Measurements from ENCODE around the gene CHST5. TPM values are rescaled to one million over a fixed set of nuclear protein-coding genes. Genes with fewer than 3 reads are reported as not detected.

Gene CHST5
- total RNA-seq: 1 to 10 TPM in 1 of 2 donors, under 1 TPM in 1; 0.26 to 1.1 TPM
- polyA plus RNA-seq (2013, experiment 1 of 2): 0.78 TPM
- polyA plus RNA-seq (2013, experiment 2 of 2): 0.87 TPM
- long read RNA-seq, experiment 1: 0 reads
- long read RNA-seq, experiment 2, partial matches to known transcripts: 0 of 1 reads
- long read RNA-seq, experiment 2, other reads (novel, unspliced or antisense): 0 of 1 reads
- long read RNA-seq, experiment 3: 0 reads
- long read RNA-seq, experiment 4: 0 reads

- no peaks in the 10 kb centered on the region for H3K27me3 ChIP-seq (ENCODE audit: control insufficient read depth, insufficient read depth, low read length, poor library complexity, severe bottlenecking)
- H3K4me3 ChIP-seq (ENCODE audit: low read length): no peak within 1 kb of the TSS
- no peaks in the 10 kb centered on the region for H3K4me1 Mint-ChIP-seq
- H3K27ac ChIP-seq (ENCODE audit: low read depth, low read length): no peak within 1 kb of the TSS
- peaks cover 4% of the 10 kb centered on the region for H3K36me3 Mint-ChIP-seq (ENCODE audit: low read depth)
- H3K4me1 ChIP-seq (ENCODE audit: control insufficient read depth, insufficient read depth, low read length): no peaks in the 10 kb centered on the region
- H3K9me3 ChIP-seq (ENCODE audit: control insufficient read depth, low read length): no peaks in the 10 kb centered on the region
- no peaks in the 10 kb centered on the region for H3K36me3 ChIP-seq (ENCODE audit: control insufficient read depth, insufficient read depth, low read length)
- no peaks in the 10 kb centered on the region for H3K27me3 Mint-ChIP-seq (ENCODE audit: insufficient read depth)
- 96 to 97% methylated on average over 3 to 7 of the region's 7 CpGs for WGBS, 2 experiments (ENCODE audit: insufficient coverage in 1 of 2, insufficient read length in 1 of 2)
- H3K4me3 Mint-ChIP-seq: no peak within 1 kb of the TSS
- no peaks in the 10 kb centered on the region for H3K9me3 Mint-ChIP-seq
- DNase-seq: no peak
- H3K9ac ChIP-seq (ENCODE audit: extremely low read depth, low read length, poor library complexity, severe bottlenecking): no peak within 1 kb of the TSS
- TF ChIP-seq CTCF (conservative IDR thresholded peaks at IDR 0.05): no peak
- no peak within 1 kb of the TSS for H3K27ac Mint-ChIP-seq
These were observed at the start of gene CHST5 for GRCh38 chr16:75535901-75536300. Gene CHST5 (minus strand): TSS chr16:75536108. CDS start chr16:75530384, 5,724 bp downstream.

GRCh38 chr16:75584108-75584507 lies 48.2 kb upstream of the CHST5 start:
- Histone ChIP-seq H3K4me1 (ENCODE audit: control insufficient read depth, insufficient read depth, low read length) (no peaks in the 10 kb centered on the region), H3K4me3 (ENCODE audit: low read length) (no peak overlapping the region), H3K9me3 (ENCODE audit: control insufficient read depth, low read length) (no peaks in the 10 kb centered on the region), H3K36me3 (ENCODE audit: control insufficient read depth, insufficient read depth, low read length) (peaks cover 13% of the 10 kb centered on the region), H3K27ac (ENCODE audit: low read depth, low read length) (no peak overlapping the region), H3K27me3 (ENCODE audit: control insufficient read depth, insufficient read depth, low read length, poor library complexity, severe bottlenecking) (no peaks in the 10 kb centered on the region), H3K9ac (ENCODE audit: extremely low read depth, low read length, poor library complexity, severe bottlenecking) (no peak overlapping the region)
- Mint-ChIP-seq H3K4me1 (no peaks in the 10 kb centered on the region), H3K9me3 (no peaks in the 10 kb centered on the region), H3K36me3 (ENCODE audit: low read depth) (peaks cover 17% of the 10 kb centered on the region), H3K4me3 (no peak overlapping the region), H3K27me3 (ENCODE audit: insufficient read depth) (no peaks in the 10 kb centered on the region), H3K27ac (no peak overlapping the region)
- DNase-seq: no peak
- TF ChIP-seq CTCF (conservative IDR thresholded peaks at IDR 0.05): no peak
- WGBS, 2 experiments (ENCODE audit: insufficient coverage in 1 of 2, insufficient read length in 1 of 2): 90 to 94% methylated on average over 1 to 3 of the region's 3 CpGs

- H3K4me1 ChIP-seq (ENCODE audit: control insufficient read depth, insufficient read depth, low read length): no peaks in the 10 kb centered on the region
- H3K27me3 ChIP-seq (ENCODE audit: control insufficient read depth, insufficient read depth, low read length, poor library complexity, severe bottlenecking): no peaks in the 10 kb centered on the region
- TF ChIP-seq CTCF (conservative IDR thresholded peaks at IDR 0.05): no peak
- DNase-seq: no peak
- no peak overlapping the region for H3K4me3 Mint-ChIP-seq
- no peaks in the 10 kb centered on the region for H3K9me3 ChIP-seq (ENCODE audit: control insufficient read depth, low read length)
- H3K9ac ChIP-seq (ENCODE audit: extremely low read depth, low read length, poor library complexity, severe bottlenecking): no peak overlapping the region
- 89 to 95% methylated on average over 7 of the region's 7 CpGs for WGBS, 2 experiments (ENCODE audit: insufficient coverage in 1 of 2, insufficient read length in 1 of 2)
- no peak overlapping the region for H3K27ac Mint-ChIP-seq
- H3K4me1 Mint-ChIP-seq: peaks cover 7% of the 10 kb centered on the region
- no peak overlapping the region for H3K27ac ChIP-seq (ENCODE audit: low read depth, low read length)
- H3K9me3 Mint-ChIP-seq: no peaks in the 10 kb centered on the region
- H3K4me3 ChIP-seq (ENCODE audit: low read length): no peak overlapping the region
- H3K27me3 Mint-ChIP-seq (ENCODE audit: insufficient read depth): no peaks in the 10 kb centered on the region
- peaks cover 45% of the 10 kb centered on the region for H3K36me3 Mint-ChIP-seq (ENCODE audit: low read depth)
- H3K36me3 ChIP-seq (ENCODE audit: control insufficient read depth, insufficient read depth, low read length): peaks cover 44% of the 10 kb centered on the region
These were observed 43.5 kb upstream of the CHST5 start for GRCh38 chr16:75579281-75579834.

Measured in endodermal cell (in vitro differentiated cells).